Ovary (tissue), 9 donors: ENCODE results near the gene BIN1. TPM values are rescaled to one million over a fixed set of nuclear protein-coding genes. Genes with fewer than 3 reads are reported as not detected.
A peak's percentile ranks its signal among the peaks of the same experiment; 100 is the strongest.

ENCODE experiments used
- DNase-seq, 5 donors: peaks; one replicate each; pipeline ENCODE4 v3.0.0-alpha.2; 2019 to 2020
- H3K27ac ChIP-seq, 2 donors: fragments of 200-600 bp; one replicate each; pipeline versions ENCODE4 v1.5.1 to v1.8.0; 2019 to 2022
- H3K27me3 ChIP-seq: fragments of 200-600 bp; one replicate; pipeline ENCODE4 v1.8.0; 2022
- H3K36me3 ChIP-seq: fragments of 200-600 bp; sonication (generic); one replicate; pipeline ENCODE4 v1.5.1; 2019
- H3K4me1 ChIP-seq: one replicate; pipeline ENCODE4 v1.8.1; 2013; ENCODE audit warnings: mild to moderate bottlenecking, moderate library complexity; ENCODE audit not compliant: insufficient read depth
- H3K4me3 ChIP-seq: fragments of 200-600 bp; sonication (generic); one replicate; pipeline ENCODE4 v1.5.1; 2017
- H3K9me3 ChIP-seq, 2 donors: fragments of 200-600 bp in 1 of 2; sonication (generic) in 1 of 2; one replicate each; pipeline versions ENCODE4 v1.5.1 to v1.8.1; 2013 to 2019; ENCODE audit warnings: mild to moderate bottlenecking in 1 of 2, moderate library complexity in 1 of 2
- EP300 ChIP-seq: sonication (generic); formaldehyde crosslinking; IDR thresholded peaks from one replicate; pipeline ENCODE4 v1.6.1; 2017; ENCODE audit warnings: antibody characterized with exemption
- POLR2A ChIP-seq: fragments of 450-650 bp; IDR thresholded peaks from one replicate; pipeline ENCODE4 v1.6.1; 2017; ENCODE audit warnings: antibody characterized with exemption, mild to moderate bottlenecking, moderate library complexity
- WGBS, 3 donors: extraction: QIAGEN DNeasy Blood & Tissue Kit in 1 of 3; methylation state at CpG; one replicate each; pipeline versions ENCODE4 v1.1.5 to v1.1.7; 2013 to 2017; 5-methylcytosine and 5-hydroxymethylcytosine counted together
- intact Hi-C, 4 donors: fragments of 100-400 bp; cut with DNase I; formaldehyde crosslinking; loops; one replicate each; pipeline versions ENCODE4 v1.11.0 to v1.15.1; 2022 to 2023
- polyA plus RNA-seq, 2 donors: library from polyadenylated mRNA; stranded (reverse); fragments of 200-250 nt in 1 of 2; fragments of 350-450 nt in 1 of 2; fragmentation: Illumina TruSeq in 1 of 2; extraction: RNeasy Lipid Tissue Mini Kit (QIAGEN cat#74804) in 1 of 2; gene quantifications; one replicate each; pipeline ENCODE4 v1.2.3, GENCODE V29; 2013 to 2014
- total RNA-seq, 7 donors: library from RNA; depleted of rRNA in 2 of 7; stranded (reverse); fragments of >200 nt in 2 of 7; fragmentation: NEBNext Ultra II Directional in 3 of 7; extraction: Animal tissue kit (Norgen Biotek cat#: 25700) in 3 of 7; gene quantifications; one replicate each; pipeline versions ENCODE4 v1.1.0 to v1.2.4, GENCODE V29; 2016 to 2023
- TF ChIP-seq, protein P1 (sequence below), 3 donors: fragments of 450-650 bp in 2 of 3; fragments of 200-600 bp in 1 of 3; IDR thresholded peaks; one replicate each; pipeline versions ENCODE4 v1.5.1 to v1.8.0; 2016 to 2022; ENCODE audit warnings: antibody characterized with exemption in 3 of 3, mild to moderate bottlenecking in 1 of 3
- donor health status: DM: no; HTN: no; CAD: no; lungs with moderate emphysema.
- donor health status: DM: no; HTN: no; CAD: no.
- donor health status: Bipolar disorder and iron deficiency.
- donor health status: DM: yes; HTN: yes; CAD: no.
- donor health status: DM: no; HTN: no; CAD: no.
- donor health status: DM: yes; HTN: yes; CAD: no.

Gene BIN1
- total and polyA plus RNA-seq, 9 donors: 16.7 to 77.3 (median 54.0) TPM

DNA sequence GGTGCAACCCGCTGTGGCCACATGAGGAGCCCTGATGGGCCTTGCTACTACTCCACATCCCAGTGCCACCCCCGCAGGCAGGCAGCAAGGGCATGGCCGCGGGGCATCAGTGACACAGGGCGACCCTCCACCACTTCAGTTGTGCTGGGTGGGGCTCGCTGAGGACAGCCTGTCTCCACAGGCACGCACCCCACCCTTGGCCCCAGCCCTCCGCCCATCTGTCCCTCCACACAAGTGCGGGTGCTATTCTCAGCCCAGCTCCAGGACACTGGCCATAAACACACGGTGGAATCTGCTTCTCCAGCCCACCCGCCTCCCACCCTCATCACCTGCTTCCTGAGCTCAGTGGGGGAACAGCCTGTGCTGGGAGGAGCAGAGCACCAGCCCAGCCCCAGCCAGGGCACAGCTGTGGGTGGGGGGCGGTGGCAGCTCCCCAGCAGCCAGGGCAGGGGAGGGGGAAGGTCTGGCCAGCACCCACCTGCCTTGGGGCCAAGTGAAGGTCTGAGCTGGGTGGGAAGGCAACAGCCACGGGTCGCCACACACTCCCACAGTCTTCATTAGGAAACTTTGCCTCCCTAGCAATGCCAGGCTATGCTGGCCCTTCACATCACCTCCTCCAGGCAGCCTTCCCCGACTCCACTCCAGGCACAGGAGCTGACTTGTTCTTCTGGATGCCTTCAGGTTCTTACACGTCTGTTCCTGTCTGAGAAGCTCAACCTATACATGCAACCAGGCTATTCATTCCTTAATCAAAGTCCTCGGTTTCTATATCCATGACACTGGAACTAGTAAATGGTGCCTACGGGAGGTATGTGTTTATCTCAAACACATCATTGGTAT lies 16.5 kb downstream of the BIN1 start:
- H3K27me3 ChIP-seq: no peaks in the 10 kb centered on the region
- no peak overlapping the region for H3K4me3 ChIP-seq
- DNase-seq: no peak
- TF ChIP-seq POLR2A: no peak
- H3K4me1 ChIP-seq: peaks cover 22% of the 10 kb centered on the region
- no peaks in the 10 kb centered on the region for H3K36me3 ChIP-seq
- no peak overlapping the region for H3K27ac ChIP-seq
- WGBS, 3 donors: 70 to 81% (median 72%) methylated on average over 13 to 18 of the region's 18 CpGs
- H3K9me3 ChIP-seq: no peaks in the 10 kb centered on the region
- intact Hi-C loops: loop anchor here in 1 of 4 donors (10.0 kb wide), 1 partner anchor 204 kb away; the partner anchor contains the start of gene ERCC3

DNA sequence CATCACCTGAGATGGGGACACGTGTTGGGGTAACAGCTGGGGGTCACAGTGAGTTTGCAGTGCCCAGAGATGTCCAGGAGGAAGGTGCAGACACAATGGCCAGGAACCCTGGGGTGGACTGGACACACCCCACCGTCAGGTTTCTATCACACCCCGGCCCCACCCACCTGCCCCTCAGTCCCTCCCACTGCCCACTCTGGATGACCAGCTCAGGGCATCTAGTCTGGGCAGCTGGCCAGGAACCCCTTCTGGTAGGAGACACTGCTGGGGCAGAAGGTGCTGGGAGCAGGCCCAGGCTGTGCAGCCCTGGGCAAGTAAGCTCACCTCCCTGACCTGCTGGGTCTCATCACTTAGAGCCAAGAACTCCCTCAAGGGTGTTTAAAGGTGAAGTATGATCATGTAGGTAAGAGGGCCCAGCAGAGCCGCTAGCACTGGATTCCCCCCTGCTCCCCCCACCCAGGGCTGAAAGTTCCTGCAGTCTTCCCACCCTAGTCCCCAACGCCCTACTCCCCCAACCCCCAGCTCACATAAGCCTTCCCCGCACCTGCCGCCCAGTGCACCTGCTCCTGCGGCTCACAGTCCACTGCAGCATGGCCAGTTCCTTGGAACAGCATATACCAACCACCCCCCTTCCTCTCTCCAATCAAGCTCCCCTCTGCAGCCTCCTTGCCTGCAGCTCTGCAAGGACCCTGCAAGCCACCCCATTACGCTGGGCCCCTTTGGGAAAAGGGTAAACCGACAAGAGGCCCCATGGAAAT lies 17.3 kb downstream of the BIN1 start:
- intact Hi-C loops: loop anchor here in 2 of 4 donors (10.0 kb wide), 2 partner anchors 65 to 205 kb away; partner anchors contain the start of gene ERCC3 (in 1 of the 2)
- TF ChIP-seq EP300 (no peak), POLR2A (no peak)
- TF ChIP-seq, protein P1, sequence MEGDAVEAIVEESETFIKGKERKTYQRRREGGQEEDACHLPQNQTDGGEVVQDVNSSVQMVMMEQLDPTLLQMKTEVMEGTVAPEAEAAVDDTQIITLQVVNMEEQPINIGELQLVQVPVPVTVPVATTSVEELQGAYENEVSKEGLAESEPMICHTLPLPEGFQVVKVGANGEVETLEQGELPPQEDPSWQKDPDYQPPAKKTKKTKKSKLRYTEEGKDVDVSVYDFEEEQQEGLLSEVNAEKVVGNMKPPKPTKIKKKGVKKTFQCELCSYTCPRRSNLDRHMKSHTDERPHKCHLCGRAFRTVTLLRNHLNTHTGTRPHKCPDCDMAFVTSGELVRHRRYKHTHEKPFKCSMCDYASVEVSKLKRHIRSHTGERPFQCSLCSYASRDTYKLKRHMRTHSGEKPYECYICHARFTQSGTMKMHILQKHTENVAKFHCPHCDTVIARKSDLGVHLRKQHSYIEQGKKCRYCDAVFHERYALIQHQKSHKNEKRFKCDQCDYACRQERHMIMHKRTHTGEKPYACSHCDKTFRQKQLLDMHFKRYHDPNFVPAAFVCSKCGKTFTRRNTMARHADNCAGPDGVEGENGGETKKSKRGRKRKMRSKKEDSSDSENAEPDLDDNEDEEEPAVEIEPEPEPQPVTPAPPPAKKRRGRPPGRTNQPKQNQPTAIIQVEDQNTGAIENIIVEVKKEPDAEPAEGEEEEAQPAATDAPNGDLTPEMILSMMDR (IDR thresholded peaks at IDR 0.05): no peak
- H3K27me3 ChIP-seq: no peaks in the 10 kb centered on the region
- no peaks in the 10 kb centered on the region for H3K36me3 ChIP-seq
- peak in 2 of 5 donors; percentile 51 to 58 for DNase-seq
- H3K27ac ChIP-seq: no peak overlapping the region
- 80 to 87% (median 86%) methylated on average over 10 of the region's 10 CpGs for WGBS, 3 donors
- no peaks in the 10 kb centered on the region for H3K9me3 ChIP-seq
- H3K4me3 ChIP-seq: no peak overlapping the region
- peaks cover 24% of the 10 kb centered on the region for H3K4me1 ChIP-seq

DNA sequence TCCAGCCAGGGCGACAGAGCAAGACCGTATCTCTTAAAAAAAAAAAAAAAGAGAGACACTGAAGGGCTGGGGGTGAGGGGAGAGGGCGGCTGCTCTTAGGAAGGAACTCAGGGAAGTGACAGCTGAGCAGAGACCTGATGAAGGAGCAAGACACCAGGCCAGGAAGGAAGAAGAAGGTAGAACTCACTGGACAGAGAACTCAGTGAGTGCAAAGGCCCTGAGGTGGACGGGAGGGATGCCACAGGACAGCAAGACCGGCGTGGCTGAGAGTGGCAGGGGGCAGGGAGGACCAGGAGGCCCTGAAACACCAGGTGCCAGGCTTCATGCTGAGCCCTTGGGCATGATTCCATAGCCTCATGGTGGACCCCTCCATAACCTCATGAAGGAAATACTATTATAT lies 18.2 kb downstream of the BIN1 start:
- WGBS, 3 donors: 87 to 91% (median 88%) methylated on average over 6 of the region's 6 CpGs
- Histone ChIP-seq H3K27ac (peak overlapping the region in 1 of 2 donors; percentile 90), H3K4me1 (peaks cover 27% of the 10 kb centered on the region), H3K36me3 (no peaks in the 10 kb centered on the region), H3K9me3 (no peaks in the 10 kb centered on the region), H3K27me3 (no peaks in the 10 kb centered on the region), H3K4me3 (no peak overlapping the region)
- TF ChIP-seq EP300: no peak
- TF ChIP-seq, protein P1 (IDR thresholded peaks at IDR 0.05): no peak
- no peak for TF ChIP-seq POLR2A
- intact Hi-C loops: loop anchor here in 1 of 4 donors (10.0 kb wide), 1 partner anchor 66 kb away; no protein-coding TSS in a partner anchor
- no peak for DNase-seq

DNA sequence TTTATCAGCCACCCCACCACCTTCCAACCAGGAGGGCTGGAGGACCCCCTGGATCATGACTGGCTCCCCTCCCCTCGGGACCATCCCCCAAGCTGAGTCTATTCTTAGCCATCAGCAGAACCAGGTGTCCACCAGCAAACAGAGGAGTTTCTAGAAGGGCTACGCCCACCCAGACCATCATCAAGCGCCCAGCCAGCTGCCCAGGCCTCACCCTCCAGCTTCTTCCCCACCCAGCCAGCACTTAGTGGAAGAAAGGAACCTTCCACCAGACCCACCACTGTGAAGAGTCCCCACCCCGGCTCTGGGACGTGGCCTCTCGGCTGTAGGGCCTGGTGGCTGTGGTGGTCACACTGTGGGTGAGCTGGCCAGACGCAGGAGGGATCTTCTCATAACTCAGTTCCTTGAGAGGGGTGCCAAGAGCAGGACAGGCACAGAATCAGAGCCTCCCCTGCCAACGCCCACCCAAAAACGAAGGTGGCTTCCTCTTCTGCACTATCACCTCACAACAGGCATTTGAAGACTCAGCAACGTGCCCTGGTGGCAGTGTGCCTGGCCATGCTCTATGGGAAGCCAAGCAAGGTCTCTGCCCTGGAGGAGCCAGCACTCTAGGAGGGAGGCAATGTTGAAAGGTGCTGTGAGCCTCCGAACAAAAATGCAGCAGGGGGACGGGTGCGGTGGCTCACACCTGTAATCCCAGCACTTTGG lies 19.0 kb downstream of the BIN1 start:
- peak overlapping the region; percentile 77 to 90 for H3K27ac ChIP-seq
- intact Hi-C loops: loop anchor here in 1 of 4 donors (10.0 kb wide), 1 partner anchor 67 kb away; no protein-coding TSS in a partner anchor
- TF ChIP-seq, protein P1 (IDR thresholded peaks at IDR 0.05): no peak
- TF ChIP-seq EP300: no peak
- no peak for TF ChIP-seq POLR2A
- H3K9me3 ChIP-seq: no peaks in the 10 kb centered on the region
- peak in 1 of 5 donors; percentile 60 for DNase-seq
- no peaks in the 10 kb centered on the region for H3K27me3 ChIP-seq
- no peaks in the 10 kb centered on the region for H3K36me3 ChIP-seq
- peaks cover 30% of the 10 kb centered on the region for H3K4me1 ChIP-seq
- no peak overlapping the region for H3K4me3 ChIP-seq
- WGBS, 3 donors: 45 to 69% (median 49%) methylated on average over 13 of the region's 13 CpGs
